ENCODE data around the gene TRIM63. TPM values are rescaled to one million over a fixed set of nuclear protein-coding genes. Genes with fewer than 3 reads are reported as not detected.
A peak's percentile ranks its signal among the peaks of the same experiment; 100 is the strongest.

TRIM63 gene
- total and polyA plus RNA-seq, 9 of the 15 experiments (the other 6 are each of a cell fraction or from before 2014, with no cell fraction given), result 0.08 to 0.57 (median 0.36) TPM

GRCh38 chr1:26035959-26036755 lies 31.3 kb downstream of the TRIM63 start (continued):
- no peak for TF ChIP-seq SFPQ (IDR thresholded peaks at IDR 0.05; ENCODE audit: low read depth, low read length)
- TF ChIP-seq GTF2F1 (IDR thresholded peaks at IDR 0.05; ENCODE audit: low read depth, low read length), result no peak
- TF ChIP-seq ZBTB7A (IDR thresholded peaks at IDR 0.05; ENCODE audit: borderline replicate concordance, control insufficient read depth, low read depth, low read length), result peak; percentile 86
- peak; percentile 92 for TF ChIP-seq REST (IDR thresholded peaks at IDR 0.05; ENCODE audit: borderline replicate concordance)
- no peak for TF ChIP-seq REST (CRISPR knock-in tag; IDR thresholded peaks at IDR 0.05; ENCODE audit: low read depth)
- no peak for TF ChIP-seq ARHGAP35 (IDR thresholded peaks at IDR 0.05; ENCODE audit: partially characterized antibody)
- TF ChIP-seq NKRF (IDR thresholded peaks at IDR 0.05; ENCODE audit: borderline replicate concordance), result no peak
- TF ChIP-seq SNIP1 (IDR thresholded peaks at IDR 0.05; ENCODE audit: low read depth), result no peak
- peak; percentile 65 for TF ChIP-seq TFAP4 (CRISPR knock-in tag; IDR thresholded peaks at IDR 0.05; ENCODE audit: borderline replicate concordance)
- no peak for TF ChIP-seq NCOA4 (IDR thresholded peaks at IDR 0.05; ENCODE audit: partially characterized antibody)
- TF ChIP-seq ZNF444 (CRISPR knock-in tag; IDR thresholded peaks at IDR 0.05), result no peak
- TF ChIP-seq SAFB (IDR thresholded peaks at IDR 0.05; ENCODE audit: borderline replicate concordance, low read depth, low read length), result no peak
- no peak for TF ChIP-seq NUFIP1 (IDR thresholded peaks at IDR 0.05; ENCODE audit: partially characterized antibody)
- no peak for TF ChIP-seq SRSF3 (IDR thresholded peaks at IDR 0.05; ENCODE audit: insufficient read depth, low read length)
